Activated CD4-positive, alpha-beta T cell treated with anti-CD3 and anti-CD28 coated beads for 36 hours (primary cell): ENCODE data around the gene DTL. TPM values are rescaled to one million over a fixed set of nuclear protein-coding genes. Genes with fewer than 3 reads are reported as not detected.
"Not testable (repeated sequence)": the region's sequence is repeated elsewhere in the genome, so short reads cannot be mapped to it uniquely, and the experiment has no call there.

Experiments used
- ATAC-seq: fragments of 200-7000 bp; cut with Tn5 transposase; one replicate; pipeline ENCODE4 v1.10.0; 2021; ENCODE audit warnings: mild to moderate bottlenecking, moderate library complexity
- CTCF ChIA-PET: fragments of 350-600 bp; sonication (Branson Sonifier 250); formaldehyde crosslinking; loops from one replicate; lab custom pipeline; 2021; ENCODE audit warnings: antibody characterized with exemption; lab: Charles Lee
- POLR2A ChIA-PET: fragments of 350-600 bp; sonication (Branson Sonifier 250); formaldehyde crosslinking; loops from one replicate; lab custom pipeline; 2021; ENCODE audit warnings: antibody characterized with exemption, inconsistent platforms; lab: Charles Lee
- DNase-seq: peaks from one replicate; pipeline ENCODE4 v3.0.0-alpha.2; 2020
- H3K27ac Mint-ChIP-seq: one replicate; pipeline ENCODE4 v1.8.0; 2021; ENCODE audit warnings: mixed read lengths
- H3K27me3 Mint-ChIP-seq: one replicate; pipeline ENCODE4 v1.8.0; 2021; ENCODE audit warnings: mixed read lengths
- H3K36me3 Mint-ChIP-seq: one replicate; pipeline ENCODE4 v1.8.0; 2021; ENCODE audit warnings: low read depth, mixed read lengths
- H3K4me1 Mint-ChIP-seq: one replicate; pipeline ENCODE4 v1.8.0; 2021; ENCODE audit warnings: mixed read lengths
- H3K4me3 Mint-ChIP-seq: one replicate; pipeline ENCODE4 v1.8.0; 2021; ENCODE audit warnings: mild to moderate bottlenecking, moderate library complexity, mixed read lengths
- H3K9me3 Mint-ChIP-seq: one replicate; pipeline ENCODE4 v1.8.0; 2021; ENCODE audit warnings: low read depth, mixed read lengths
- intact Hi-C, 2 experiments: fragments of 100-400 bp; cut with DNase I in 1 of 2; cut with micrococcal nuclease in 1 of 2; formaldehyde crosslinking; loops; one replicate each; pipeline versions ENCODE4 v1.14.2 to v1.15.1; 2022 to 2024; cut with DNase I, micrococcal nuclease
- total RNA-seq, 2 experiments: library from RNA; stranded (reverse); gene quantifications; one replicate each; pipeline ENCODE4 v1.2.3, GENCODE V29; 2021

Gene DTL
- total RNA-seq, 2 experiments from 2014 or later, result 82.1 to 114 TPM

DNA sequence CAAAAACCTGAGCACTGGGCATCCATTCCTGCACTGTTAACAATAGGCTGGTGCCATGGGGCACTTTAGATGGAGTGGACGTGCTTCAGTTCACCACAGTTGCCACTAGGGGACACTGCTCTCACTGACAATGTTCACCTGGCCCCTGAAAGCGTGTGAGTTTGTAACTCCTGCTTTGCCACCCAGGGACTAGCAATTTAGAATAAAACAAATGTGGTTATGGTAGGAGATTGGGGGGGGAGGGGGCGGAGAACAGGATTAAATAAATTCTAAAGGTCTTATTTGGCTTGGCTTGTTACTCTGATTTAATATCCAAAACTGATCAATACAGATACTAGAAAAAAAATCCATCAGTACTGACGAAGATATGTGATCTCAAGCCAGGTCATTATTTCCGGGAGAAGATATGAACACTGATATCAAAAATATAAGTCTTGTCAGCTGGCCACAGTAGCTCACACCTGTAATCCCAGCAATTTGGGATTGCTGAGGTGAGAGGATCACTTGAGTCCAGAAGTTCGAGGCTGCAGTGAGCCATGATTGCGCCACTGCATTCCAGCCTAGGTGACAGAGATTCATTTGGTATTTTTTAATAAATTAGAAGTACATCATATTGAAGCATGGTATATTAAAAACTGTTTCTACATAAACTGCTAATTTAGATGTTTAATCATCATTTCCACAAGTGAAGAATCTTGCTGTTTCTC, 23.4 kb upstream of the DTL start:
- no peak overlapping the region for H3K4me3 Mint-ChIP-seq
- ChIA-PET POLR2A (no interaction called here), CTCF (interaction anchor here (0.9 to 2.6 kb wide), 17 partner anchors 10 to 445 kb away, joined by 3 to 26 read pairs (median 4); partner anchors contain the start of genes DTL and INTS7)
- no peaks in the 10 kb centered on the region for H3K27me3 Mint-ChIP-seq
- no peaks in the 10 kb centered on the region for H3K9me3 Mint-ChIP-seq
- DNase-seq (peak; percentile 80), ATAC-seq (peak; percentile 99)
- H3K27ac Mint-ChIP-seq, result no peak overlapping the region
- H3K4me1 Mint-ChIP-seq, result no peaks in the 10 kb centered on the region
- H3K36me3 Mint-ChIP-seq, result peaks cover 24% of the 10 kb centered on the region
- intact Hi-C loops, result loop anchor here (1.0 to 5.0 kb wide), 8 partner anchors 18 to 445 kb away; partner anchors contain the start of genes DTL (in 2 of the 2) and INTS7 (in 2 of the 2)

DNA sequence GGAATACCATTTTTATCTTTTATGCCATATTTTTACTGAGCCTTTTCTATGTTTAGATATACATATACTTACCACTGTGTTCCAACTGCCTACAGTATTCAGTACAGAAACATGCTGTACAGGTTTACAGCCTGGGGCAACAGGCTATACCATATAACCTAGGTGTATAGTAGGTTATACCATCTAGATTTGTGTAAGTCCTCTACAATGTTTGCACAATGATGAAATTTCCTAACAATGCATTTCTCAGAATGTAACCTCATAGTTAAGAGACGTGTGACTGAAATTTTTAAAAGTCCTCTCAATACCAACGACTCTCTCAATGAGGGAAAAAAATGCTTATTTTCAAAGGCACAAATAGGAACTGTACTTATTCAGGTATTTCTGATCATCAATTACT, 21.9 kb upstream of the DTL start:
- POLR2A ChIA-PET, result no interaction called here
- DNase-seq, result no peak

DNA sequence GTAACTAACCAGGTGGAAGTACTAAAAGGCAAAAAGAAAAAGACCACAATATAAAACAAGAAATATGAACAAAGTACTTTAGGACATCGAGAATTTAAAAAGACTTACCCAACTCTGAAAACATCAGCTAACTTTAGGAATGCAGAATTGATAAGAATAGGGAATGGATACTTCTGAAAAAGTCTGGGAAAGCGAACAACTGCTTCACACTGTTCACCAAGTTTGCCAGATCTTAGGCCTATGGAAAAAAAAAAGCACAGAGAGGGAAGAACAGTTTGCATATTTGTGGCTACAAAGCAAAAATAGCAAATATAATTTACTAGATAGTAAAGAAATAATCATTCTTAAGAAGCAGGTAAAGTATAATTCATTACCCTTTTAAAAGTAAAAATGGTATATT, 14.6 kb upstream of the DTL start:
- no peak for ATAC-seq
- intact Hi-C loops, result no loop called here
- POLR2A ChIA-PET, result no interaction called here
- H3K9me3 Mint-ChIP-seq, result peaks cover 11% of the 10 kb centered on the region
- H3K4me1 Mint-ChIP-seq, result peaks cover 7% of the 10 kb centered on the region
- CTCF ChIA-PET, result interaction anchor here (1.5 kb wide), 1 partner anchor 11 kb away, joined by 4 read pairs; no protein-coding TSS in a partner anchor
- H3K36me3 Mint-ChIP-seq, result peaks cover 29% of the 10 kb centered on the region
- H3K4me3 Mint-ChIP-seq, result no peak overlapping the region
- peak overlapping the region; percentile 2 for H3K27ac Mint-ChIP-seq
- no peak for DNase-seq
- H3K27me3 Mint-ChIP-seq, result no peaks in the 10 kb centered on the region

More for the DNA sequence above, 21.9 kb upstream of the DTL start:
- intact Hi-C loops, result loop anchor here (2.0 to 5.0 kb wide), 4 partner anchors 49 to 444 kb away; no protein-coding TSS in a partner anchor
- Mint-ChIP-seq H3K4me1 (no peaks in the 10 kb centered on the region), H3K4me3 (no peak overlapping the region), H3K27ac (no peak overlapping the region), H3K36me3 (peaks cover 23% of the 10 kb centered on the region), H3K9me3 (no peaks in the 10 kb centered on the region), H3K27me3 (no peaks in the 10 kb centered on the region)
- ATAC-seq, result no peak
- CTCF ChIA-PET, result interaction anchor here (0.9 to 2.6 kb wide), 12 partner anchors 9 to 442 kb away, joined by 3 to 26 read pairs (median 5); partner anchors contain the start of genes DTL and INTS7

DNA sequence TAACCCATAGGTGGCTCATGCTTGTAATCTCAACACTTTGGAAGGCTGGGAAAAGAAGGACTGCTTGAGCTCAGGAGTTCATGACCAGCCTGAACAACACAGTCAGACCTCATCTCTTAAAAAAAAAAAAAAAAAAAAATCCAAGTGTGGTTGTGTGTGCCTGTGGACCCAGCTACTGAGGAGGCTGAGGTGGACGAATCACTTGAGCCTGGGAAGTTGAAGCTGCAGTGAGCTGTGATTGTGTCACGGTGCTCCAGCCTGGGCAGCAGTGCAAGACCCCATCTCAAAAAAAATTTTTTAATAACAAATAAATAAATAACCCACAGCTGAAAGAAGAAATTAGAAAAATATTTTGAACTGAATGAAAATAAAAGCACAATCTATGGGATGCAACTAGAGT, 14.0 kb upstream of the DTL start:
- ATAC-seq (no peak), DNase-seq (no peak)
- CTCF ChIA-PET, result interaction anchor here (1.5 to 2.4 kb wide), 2 partner anchors 9 to 11 kb away, joined by 4 to 7 read pairs; no protein-coding TSS in a partner anchor
- POLR2A ChIA-PET, result no interaction called here
- Mint-ChIP-seq H3K9me3 (peaks cover 11% of the 10 kb centered on the region), H3K27me3 (no peaks in the 10 kb centered on the region), H3K4me3 (no peak overlapping the region), H3K27ac (no peak overlapping the region), H3K36me3 (peaks cover 26% of the 10 kb centered on the region), H3K4me1 (peaks cover 9% of the 10 kb centered on the region)
- intact Hi-C loops, result no loop called here

DNA sequence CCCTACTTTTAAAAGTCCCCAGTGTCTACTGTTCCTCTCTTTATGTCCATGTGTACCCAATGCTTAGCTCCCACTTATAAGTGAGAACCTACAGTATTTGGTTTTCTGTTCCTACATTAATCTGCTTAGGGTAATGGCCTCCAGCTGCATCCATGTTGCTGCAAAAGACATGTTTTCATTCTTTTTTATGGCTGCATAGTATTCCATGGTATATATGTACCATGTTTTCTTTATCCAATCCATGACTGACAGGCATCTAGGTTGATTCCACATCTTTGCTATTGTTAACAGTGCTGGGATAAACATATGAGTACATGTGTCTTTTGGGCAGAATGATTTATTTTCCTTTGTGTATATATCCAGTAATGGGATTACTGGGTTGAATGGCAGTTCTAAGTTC, 12.6 kb upstream of the DTL start:
- H3K9me3 Mint-ChIP-seq, result peaks cover 11% of the 10 kb centered on the region
- DNase-seq, H3K4me1 Mint-ChIP-seq, intact Hi-C loops, H3K4me3 Mint-ChIP-seq, POLR2A ChIA-PET, H3K27me3 Mint-ChIP-seq, ATAC-seq, H3K27ac Mint-ChIP-seq: not testable (repeated sequence)
- peaks cover 26% of the 10 kb centered on the region for H3K36me3 Mint-ChIP-seq
- CTCF ChIA-PET, result interaction anchor here (0.5 to 2.4 kb wide), 3 partner anchors 10 to 131 kb away, joined by 3 to 10 read pairs (median 7); partner anchors contain the start of genes DTL and INTS7

DNA sequence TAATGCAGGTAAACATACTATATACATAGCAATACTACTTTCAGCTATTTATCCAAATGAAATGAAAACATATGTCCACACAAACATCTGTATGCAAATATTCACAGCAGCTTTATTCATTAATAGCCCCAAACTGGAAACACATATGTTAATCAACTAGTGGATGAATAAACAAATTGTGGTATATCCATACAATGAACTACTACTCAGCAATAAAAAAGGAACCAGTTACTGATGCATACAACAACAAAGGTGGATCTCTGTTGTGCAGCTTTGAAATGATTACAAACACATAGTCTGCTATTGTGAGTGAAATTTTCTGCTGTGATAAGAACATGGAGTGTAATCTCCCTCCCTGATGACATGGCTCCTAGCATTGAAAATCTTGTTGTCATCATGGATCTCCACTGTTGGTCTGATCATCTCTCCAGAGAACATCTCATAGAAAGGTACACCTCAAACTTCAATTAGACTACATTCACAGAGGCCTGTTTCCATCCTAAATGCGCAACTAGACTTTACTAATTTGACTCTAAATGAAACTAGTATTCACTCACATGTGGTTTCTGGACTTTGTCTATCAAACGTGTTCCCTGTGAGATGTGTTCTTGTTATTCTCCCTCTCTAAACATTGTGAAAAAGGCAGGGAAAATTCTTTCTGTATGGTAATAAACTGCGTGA, 10.9 kb upstream of the DTL start:
- Mint-ChIP-seq H3K27me3 (no peaks in the 10 kb centered on the region), H3K27ac (no peak overlapping the region), H3K4me3 (no peak overlapping the region), H3K9me3 (peaks cover 11% of the 10 kb centered on the region), H3K36me3 (peaks cover 31% of the 10 kb centered on the region), H3K4me1 (peaks cover 16% of the 10 kb centered on the region)
- intact Hi-C loops, result no loop called here
- ChIA-PET POLR2A (no interaction called here), CTCF (interaction anchor here (0.9 to 3.4 kb wide), 2 partner anchors 11 to 12 kb away, joined by 3 to 18 read pairs; partner anchors contain the start of genes DTL and INTS7)
- peak; percentile 63 for ATAC-seq
- DNase-seq, result no peak

DNA sequence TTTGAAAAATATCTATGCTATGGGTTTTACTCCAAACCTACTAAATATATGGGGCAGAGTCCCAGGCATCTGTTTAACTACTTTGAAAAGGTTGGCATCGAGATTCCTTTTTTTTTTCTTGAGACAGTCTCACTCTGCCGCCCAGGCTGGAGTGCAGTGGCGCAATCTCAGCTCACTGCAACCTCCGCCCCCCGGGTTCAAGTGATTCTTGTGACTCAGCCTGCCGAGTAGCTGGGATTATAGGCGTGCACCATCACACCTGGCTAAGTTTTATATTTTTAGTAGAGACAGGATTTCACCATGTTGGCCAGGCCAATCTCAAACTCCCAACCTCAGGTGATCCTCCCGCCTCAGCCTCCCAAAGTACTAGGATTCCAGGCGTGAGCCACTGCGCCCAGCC, 7.8 kb upstream of the DTL start:
- intact Hi-C loops, H3K27me3 Mint-ChIP-seq, ATAC-seq, DNase-seq, H3K4me3 Mint-ChIP-seq, H3K27ac Mint-ChIP-seq: not testable (repeated sequence)
- H3K9me3 Mint-ChIP-seq, result peaks cover 11% of the 10 kb centered on the region
- peaks cover 44% of the 10 kb centered on the region for H3K4me1 Mint-ChIP-seq
- POLR2A ChIA-PET, result interaction anchor here (0.7 kb wide), 1 partner anchor 975 kb away, joined by 5 read pairs; no protein-coding TSS in a partner anchor
- peaks cover 44% of the 10 kb centered on the region for H3K36me3 Mint-ChIP-seq
- CTCF ChIA-PET, result interaction anchor here (0.6 to 3.4 kb wide), 5 partner anchors 8 to 749 kb away, joined by 3 to 18 read pairs (median 3); partner anchors contain the start of genes DTL and INTS7

DNA sequence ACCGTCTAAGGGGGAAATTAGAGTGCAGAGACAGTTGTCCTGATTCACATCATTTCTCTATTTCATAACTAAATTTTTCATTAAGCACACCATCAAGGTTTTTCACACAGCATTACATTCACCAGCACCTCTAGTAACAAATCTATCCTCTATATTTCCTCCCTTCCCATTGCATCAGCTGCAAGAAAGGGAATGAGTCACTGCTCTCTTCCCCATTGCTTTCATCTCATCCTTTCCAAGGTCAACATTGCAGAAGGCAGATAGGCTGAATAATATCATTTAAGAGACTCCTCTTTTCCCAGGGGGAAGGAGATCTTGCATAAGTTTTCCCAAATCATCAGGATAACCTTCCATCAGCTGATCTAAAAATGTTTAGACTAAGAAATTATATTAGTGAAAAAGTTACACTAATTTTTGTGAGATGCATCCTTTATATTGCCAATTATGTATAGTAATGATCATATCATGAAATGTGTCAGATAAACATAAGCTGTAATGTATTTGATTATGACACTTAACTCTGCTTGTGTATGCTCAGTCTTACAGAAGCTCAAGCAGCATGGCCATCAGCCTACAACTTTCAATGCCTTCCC, 4.5 kb upstream of the DTL start:
- ChIA-PET POLR2A (no interaction called here), CTCF (interaction anchor here (1.1 to 1.3 kb wide), 2 partner anchors 9 to 350 kb away, joined by 3 read pairs; no protein-coding TSS in a partner anchor)
- Mint-ChIP-seq H3K9me3 (no peaks in the 10 kb centered on the region), H3K27ac (peak overlapping the region; percentile 63), H3K4me1 (peaks cover 49% of the 10 kb centered on the region), H3K27me3 (no peaks in the 10 kb centered on the region), H3K4me3 (peak overlapping the region; percentile 2), H3K36me3 (peaks cover 28% of the 10 kb centered on the region)
- ATAC-seq (no peak), DNase-seq (no peak)
- intact Hi-C loops, result loop anchor here (1.0 to 10.0 kb wide), 3 partner anchors 19 to 646 kb away; no protein-coding TSS in a partner anchor

DNA sequence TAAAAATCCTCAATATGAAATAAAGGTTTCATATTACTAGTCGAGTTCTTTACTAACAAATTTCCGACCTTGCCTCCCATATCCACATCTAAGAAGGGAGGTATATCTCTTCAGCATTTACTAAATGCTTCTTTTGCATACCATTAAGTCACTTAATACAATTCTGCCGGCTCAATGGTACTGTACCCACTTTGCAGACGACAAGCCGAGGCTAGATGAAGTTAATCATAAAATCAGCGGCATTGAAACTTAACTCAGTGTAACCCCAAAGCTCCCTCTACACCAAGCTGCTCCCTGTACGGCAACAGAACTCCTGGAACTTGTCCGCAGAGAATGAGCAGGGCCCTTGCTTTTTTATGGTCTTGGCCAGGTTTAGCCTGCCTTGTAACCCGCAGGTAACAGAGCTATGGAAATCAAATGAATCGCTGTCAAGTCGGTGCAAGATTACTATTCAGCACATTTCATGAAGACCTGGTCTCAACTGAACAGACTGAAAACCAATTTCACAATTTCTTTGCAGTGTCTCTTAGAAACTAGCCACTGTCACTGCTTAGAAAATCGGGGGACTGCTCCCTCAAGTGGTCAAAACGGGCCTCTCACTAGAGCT, 929 bp upstream of the DTL start:
- Mint-ChIP-seq H3K4me1 (peaks cover 59% of the 10 kb centered on the region), H3K4me3 (peak overlapping the region; percentile 85), H3K9me3 (no peaks in the 10 kb centered on the region), H3K27me3 (no peaks in the 10 kb centered on the region), H3K27ac (peak overlapping the region; percentile 100), H3K36me3 (peaks cover 48% of the 10 kb centered on the region)
- ChIA-PET CTCF (interaction anchor here (0.6 to 3.3 kb wide), 36 partner anchors 8 to 422 kb away, joined by 3 to 26 read pairs (median 4); no protein-coding TSS in a partner anchor), POLR2A (interaction anchor here (0.6 to 2.4 kb wide), 7 partner anchors 99 to 582 kb away, joined by 3 to 11 read pairs (median 5); partner anchors contain the start of genes NEK2 and PPP2R5A)
- DNase-seq (no peak), ATAC-seq (no peak)
- intact Hi-C loops, result loop anchor here (1.0 to 10.0 kb wide), 22 partner anchors 22 to 981 kb away; partner anchors contain the start of genes LPGAT1 (in 2 of the 2), NENF (in 2 of the 2), PPP2R5A (in 2 of the 2) and SLC30A1 (in 2 of the 2)
